Stimulated activated CD8-positive, alpha-beta memory T cell treated with anti-CD3 and anti-CD28 coated beads, Interleukin-7, amount 100 ng/mL, for 4 hours (primary cell): Measurements from ENCODE around the gene LEMD2.

Source experiments
- DNase-seq, 2 donors: peaks; one replicate each; pipeline ENCODE4 v3.0.0-alpha.2; 2020; ENCODE audit warnings: low read depth in 2 of 2

LEMD2 gene

DNA sequence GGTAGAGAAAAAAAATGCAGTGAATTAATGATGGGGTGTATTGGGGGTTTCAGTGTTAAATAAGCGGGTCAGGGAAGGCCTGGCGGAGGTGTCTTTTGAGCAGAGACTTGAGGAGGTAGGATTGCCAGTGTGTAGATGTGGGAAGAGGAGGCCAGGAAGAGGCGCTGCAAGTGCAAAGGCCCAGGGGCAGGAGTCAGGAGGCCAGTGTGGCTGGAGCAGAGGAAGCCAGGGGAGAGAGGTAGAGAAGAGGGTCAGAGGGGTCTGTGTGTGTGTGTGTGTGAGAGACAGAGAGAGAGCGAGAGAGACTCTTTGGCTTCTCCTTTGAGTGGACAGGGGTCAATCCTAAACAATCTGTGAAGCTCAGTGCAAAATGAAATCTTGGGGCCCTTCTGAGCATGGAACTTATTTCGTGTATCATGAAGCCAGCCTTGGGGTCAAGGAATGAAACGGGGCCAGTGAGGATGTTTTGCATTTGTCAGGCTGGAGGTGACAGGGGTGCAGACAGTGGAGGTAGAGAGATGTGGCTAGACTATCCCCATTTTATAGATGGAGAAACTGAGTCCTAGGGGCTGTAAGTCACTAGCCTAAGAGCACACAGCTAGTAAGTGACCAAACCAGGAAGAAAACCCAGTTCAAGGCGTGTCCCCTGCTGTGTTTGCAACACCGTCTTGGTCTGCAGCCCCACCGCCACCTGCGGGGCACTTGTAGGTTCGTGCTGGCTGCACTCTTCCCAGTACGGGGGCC, 32.5 kb downstream of the LEMD2 start:
- no peak for DNase-seq

DNA sequence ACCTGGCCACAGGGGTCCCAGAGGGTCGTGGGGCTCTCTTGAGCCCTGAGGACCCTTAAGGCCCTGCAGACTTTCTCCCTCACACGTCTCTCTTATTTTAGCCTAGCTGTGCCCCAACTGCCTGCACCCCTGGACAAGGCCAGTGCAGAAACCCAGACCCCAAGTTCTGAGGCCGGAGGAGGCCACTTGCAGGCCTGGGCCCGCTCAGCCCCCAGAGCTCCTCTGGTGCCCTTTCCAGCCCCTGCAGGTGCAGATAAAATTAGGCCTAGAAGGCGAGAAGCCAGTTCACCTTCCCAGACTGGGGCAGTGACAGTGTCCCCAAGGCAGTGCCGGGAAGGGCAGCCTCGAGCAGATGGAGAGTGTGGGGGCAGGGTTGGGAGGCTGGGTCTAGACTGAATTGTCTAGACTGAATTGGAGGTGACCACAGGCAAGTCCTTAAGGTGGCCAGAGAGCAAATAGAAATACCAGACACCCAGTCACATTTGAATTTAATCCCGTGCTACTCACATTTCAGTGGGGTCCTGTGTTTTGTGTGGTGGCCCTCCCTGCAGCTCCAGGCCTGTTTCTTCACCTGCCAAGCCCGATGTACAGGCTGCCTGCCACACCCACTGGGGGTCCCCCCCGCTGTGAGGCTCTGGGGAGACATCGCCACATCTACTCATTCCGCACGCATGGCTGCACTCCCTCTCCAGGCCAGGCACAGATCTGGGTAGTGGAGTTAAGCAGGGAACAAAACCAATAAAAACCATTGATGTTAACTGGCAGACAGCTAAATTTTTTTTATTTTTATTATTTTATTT, 33.7 kb downstream of the LEMD2 start:
- DNase-seq = no peak

DNA sequence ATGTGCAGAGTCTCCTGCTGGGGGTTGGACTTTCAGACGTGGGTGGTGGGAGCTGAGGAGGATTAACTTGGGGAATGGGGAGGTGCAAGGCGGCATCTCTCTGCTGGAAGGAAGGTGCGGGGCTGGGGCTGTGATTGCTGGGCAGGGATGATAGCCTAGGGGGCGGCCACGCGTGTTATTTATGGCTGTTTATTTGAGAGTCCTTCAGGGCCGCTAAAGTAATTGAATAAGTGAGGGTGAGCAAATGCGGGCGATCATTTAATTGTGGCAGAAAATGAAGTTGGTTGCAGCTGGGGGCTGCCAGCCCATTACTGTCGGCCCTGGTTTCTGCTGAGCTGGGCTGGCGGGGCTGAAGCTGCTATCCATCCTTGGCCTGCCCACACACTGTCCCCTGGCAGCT, 34.7 kb downstream of the LEMD2 start:
- DNase-seq = no peak

DNA sequence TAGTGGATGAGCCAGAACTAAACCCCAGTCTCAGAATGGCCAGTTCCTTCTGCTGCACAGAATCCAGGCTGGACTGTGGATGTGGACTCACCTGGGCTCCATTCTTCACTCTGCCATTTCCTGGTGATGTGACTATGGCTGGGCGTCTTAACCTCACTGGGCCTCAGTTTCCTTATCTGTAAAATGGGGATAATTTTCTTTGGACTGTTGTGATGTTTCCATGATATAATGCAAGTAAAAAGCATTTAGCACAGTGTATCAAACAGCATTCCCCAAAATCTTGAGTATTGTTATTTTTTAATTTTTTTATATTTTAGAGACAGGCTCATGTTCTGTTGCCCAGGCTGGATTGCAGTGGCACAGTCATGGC, 36.3 kb downstream of the LEMD2 start:
- no peak for DNase-seq

DNA sequence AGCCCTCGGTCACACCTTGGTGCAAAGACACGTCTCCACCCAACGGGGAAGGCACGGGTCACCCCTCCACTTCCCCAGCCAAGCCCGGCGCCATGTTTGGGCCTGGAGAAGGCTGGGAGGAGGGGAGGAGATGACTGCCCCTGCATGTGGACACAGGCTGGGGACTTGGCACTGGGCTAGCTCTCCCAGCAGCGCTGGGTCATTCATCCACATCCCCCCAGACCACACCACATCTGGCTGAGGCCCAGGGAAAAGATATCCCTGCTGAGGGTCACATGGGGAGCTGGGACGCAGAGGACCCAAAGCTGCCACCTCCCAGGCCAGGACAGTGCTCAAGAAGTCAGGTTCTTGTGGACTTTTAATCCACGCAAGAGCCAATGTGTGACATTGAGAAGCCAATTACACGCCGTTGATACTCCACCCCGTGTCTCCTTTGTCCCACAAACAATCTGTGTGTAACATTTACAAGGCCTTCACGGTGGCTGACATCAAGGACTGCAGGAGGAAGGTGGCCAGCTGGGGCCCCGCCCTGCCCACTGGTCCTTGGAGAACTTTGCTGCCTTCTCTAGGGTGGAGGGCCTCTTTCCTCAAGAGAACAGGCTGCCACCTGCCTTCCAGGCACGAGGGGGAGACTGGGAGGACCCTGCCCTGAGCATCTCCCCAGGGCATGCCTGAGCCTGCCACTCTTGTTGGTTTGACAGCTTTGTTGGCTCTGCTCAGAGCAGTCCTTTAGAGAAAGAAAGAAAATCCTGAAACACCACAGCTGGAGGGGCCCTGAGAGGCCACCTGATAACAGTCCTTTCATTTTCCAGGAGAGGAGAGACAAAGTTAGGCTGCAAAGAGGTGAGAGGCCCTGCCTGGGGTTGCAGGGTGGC, 36.9 kb downstream of the LEMD2 start:
- DNase-seq = no peak

DNA sequence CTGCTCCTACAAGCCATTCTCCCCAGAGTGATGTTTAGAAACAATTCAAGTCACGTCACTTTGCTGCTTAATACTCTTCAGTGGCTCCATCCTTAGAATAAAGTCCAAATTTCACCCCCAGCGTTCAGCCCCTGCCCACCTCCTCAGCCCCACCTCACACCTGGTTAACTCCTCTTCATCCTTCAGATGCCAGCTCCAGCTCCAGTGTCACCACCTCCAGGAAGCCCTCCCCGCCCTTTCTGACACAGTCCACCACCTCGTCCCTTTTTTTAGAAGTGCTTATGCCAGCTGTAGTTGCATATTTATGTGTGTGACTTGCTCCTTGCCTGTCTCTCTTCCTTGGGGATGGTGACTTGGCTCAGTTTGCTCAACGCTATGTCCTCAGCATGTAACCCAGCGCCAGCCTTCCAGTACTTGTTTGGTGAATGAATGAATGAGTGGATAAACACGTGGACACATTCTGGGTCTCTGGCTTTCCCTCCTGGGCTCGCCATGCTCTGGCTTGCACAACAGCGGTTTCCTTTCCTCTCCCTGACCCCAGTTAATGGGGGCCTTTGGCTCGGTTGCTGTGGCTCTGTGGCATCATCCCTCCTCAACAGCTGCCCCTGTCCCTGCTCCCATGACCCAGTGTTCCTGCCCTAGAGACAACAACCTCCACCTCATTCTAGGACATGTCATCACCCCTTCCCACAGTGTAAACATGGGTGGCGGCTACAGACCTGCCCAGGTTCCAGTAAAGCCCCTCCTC, 38.5 kb downstream of the LEMD2 start:
- DNase-seq = no peak

DNA sequence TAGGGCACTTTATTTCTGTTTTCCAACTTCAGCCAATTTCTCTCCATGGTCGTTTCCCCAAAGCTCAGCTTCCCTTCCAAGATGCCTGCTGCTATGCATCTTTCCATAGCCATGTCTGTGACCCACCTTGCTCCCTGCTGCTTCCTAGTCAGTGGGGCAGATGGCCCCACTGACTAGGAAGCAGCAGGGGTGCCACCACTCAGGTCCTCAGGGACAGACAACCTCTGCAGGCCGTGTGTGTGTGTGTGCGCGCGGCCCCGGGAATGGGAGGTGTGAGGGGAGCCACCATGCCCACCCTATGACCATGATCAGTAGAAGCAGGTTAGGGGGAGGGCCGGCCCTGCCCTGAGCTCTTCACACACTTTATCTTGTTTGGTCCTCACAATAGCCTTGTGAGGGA, 39.5 kb downstream of the LEMD2 start:
- DNase-seq = no peak

DNA sequence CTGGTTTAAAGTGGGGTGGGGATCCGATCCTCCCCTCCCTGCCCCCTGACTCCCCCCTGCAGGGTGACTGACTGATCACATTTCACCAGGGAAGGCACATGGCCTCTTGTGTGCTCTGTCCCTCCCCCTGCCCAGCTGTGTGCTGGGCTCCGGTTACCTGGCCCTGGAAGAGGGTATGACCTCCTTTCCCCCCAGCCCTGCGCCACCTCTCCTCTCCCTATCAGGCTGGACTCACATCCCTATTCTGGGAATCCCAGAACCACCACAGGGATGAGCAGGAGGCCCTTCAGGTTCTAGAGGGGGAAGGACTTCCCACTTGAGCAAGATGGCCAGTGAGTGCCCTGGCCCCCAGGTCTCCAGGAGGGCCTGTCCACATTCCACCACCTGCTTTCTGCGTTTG, 40.1 kb downstream of the LEMD2 start:
- no peak for DNase-seq

DNA sequence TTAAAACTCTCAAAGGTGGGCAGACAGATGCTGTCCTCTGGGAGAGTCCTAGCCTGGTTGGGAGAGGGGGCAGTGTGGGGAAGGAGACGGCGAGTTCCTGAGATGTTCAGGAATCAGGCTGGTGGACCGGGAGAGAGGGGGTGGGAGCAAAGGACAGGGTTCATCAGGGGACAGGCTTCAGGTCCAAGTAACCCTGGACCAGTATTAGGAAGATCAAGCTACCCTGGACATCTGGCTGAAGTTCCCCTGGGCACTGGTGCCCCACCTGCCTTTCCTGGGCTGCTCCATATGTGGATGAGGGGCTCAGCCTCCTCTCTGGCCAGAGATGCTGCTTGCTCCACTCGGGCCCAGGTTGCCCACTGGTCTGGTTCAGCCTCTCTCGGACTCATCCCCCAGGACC, 41.1 kb downstream of the LEMD2 start:
- no peak for DNase-seq

DNA sequence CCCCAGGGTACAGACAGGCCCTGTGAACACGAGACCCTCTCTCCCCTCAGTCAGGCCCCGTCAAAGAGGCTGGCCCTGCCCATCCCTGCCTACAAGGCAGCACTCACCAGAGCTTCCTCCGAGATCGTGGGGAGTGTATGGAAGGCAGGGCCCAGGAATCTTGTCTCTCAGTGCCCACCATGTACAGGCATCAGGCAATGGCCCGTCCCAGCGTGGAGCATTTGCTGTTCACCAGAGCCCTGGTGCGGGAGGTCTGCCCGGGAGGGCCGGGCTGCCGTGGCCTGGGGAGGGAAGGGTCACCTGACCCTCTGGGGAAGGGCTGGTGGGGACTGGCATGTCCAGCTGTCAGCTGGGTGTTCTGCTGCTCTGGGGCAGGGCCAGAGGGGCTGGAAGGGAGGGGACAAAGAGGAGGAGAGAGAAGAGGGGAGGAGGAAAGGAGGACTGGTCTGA, 42.3 kb downstream of the LEMD2 start, which contains the start of gene IP6K3:
Gene IP6K3 (minus strand): TSS at position 255 of the 450 bp plus-strand sequence. CDS start 11,429 bp downstream, outside the sequence.
- no peak for DNase-seq

DNA sequence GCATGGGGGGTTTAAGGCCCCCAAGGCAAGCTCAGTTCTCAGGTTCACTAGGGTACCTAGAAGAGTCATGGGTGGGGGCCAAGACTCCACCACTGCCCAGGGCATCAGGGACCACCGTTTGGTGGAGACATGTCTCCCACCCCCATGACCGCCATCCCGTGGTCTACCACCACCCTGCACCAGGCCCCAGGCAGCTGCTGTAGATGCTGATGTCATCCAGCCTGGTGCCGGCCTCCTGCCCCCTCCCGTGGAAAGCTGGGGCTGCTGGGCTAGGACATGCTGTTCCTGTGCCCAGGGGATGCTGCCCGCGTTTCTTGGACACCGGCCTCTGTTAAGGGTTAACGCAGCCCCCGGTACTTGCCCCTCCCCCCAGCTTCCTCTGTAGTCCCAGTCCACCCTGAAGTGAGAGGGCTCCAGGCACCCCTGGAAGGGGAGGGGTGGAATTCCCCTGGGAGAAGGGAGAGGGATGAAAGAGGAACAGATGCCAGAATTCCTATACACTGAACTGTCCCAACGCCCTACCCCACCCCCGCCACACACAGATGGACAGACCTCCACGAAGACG, 42.8 kb downstream of the LEMD2 start:
- no peak for DNase-seq

DNA sequence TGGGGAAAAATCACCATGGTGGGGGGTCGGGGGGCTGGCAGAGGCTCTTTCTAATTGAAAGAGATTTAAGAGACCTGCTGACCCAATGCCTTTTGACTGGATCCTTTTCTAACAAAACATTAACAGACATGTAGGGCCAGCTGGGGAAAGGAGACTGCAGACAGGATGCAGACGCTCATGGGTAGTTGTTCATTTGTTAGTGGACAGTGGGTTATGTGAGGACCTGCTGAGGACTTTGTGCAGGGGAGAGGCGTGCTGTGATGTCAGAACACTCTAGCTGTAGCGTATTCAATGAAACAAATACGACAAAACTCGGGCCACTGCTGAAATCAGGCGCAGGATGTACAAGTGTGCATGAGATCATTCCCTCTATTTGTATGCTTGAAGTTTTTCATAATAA, 43.4 kb downstream of the LEMD2 start:
- DNase-seq = no peak

DNA sequence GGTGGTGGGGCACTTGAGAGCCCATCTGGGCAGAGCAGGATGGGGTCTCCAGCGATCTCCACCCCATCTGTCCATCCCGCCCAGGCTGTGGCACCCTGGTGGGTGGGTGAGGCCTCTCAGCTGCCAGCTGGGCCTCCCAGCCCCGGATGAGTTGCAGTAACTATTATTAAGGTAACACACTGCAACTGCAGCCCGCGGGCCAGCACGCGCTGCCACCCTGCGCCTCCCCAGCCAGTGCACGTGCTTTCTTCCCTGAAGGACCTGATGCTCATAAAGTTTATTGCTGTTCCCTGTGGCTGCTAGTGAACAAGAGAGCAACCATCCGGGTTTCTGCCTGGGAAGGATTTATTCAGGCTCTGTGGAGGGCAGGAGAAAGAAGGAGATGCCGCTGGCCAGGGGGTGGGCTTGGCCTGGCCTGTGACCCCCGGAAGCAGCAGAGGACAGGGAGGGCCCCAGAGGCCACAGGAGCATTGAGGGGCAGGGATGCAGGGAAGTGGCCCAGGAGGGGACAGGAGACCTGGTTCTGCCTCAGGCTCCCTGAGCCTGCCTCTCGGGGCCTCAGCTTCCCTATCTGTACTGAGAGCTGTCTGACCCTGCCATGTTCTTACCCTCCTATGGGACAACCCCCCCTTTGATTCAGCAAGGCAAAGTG, 43.9 kb downstream of the LEMD2 start:
- no peak for DNase-seq

DNA sequence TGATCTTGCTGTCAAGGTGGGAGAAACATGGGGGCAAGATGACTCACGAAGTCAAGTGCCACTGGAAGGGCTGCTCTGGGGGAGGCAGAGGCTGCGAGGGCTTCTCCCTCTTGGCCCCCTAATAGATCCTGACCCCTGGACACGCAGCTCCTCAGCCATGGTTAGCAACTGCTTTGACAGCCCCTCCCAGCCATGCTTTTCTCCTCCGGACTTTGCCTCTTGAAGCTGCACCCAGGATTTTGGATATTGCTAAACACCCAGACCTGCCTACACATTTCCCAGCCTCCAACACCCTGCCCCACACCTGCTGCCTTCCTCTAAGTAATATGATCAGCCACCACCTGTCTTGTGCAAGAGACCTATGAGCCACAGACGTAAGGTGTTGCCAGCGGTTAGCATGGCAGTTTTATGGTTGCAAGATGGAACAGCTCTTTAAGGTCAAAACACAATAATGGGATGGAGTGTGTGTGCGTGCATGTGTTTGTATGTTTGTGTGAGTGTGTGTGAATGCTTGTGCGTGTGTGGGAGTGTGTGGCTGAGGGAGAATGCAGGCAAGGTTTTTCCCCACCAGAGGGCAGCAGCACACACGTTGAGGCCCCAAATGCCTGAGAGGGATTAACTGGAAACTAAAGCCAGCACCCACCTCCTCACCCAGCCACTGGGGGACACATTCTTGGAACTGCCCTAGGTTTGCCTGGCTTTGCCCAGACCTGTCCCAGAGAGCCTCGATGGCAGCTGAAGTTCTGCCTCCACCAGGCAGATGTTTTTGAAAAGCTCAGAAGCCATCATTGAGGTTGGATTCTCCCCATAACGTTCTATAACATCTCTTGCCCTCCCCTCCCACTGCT, 44.7 kb downstream of the LEMD2 start:
- DNase-seq = peak; percentile 53 to 58

DNA sequence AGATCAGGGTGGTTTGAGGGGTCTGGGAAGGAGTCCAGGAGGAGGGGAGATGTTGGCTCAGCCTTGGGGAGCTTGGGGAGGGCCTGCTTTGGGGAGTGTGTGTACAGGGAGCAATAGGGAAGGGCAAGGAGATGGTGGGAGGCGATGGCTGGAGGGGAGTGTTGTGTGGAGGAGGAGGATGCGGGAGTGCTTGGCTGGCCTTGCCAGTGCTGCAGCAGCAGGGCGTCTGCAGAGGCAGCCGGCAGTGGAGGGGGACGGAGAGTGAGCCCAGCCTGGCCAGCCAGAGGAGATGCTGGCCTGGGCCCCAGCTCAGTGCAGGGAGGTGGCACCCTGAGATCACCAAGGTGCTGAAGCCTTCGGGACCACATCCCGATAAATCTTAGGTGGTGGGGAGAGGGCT, 46.1 kb downstream of the LEMD2 start:
- DNase-seq = no peak

DNA sequence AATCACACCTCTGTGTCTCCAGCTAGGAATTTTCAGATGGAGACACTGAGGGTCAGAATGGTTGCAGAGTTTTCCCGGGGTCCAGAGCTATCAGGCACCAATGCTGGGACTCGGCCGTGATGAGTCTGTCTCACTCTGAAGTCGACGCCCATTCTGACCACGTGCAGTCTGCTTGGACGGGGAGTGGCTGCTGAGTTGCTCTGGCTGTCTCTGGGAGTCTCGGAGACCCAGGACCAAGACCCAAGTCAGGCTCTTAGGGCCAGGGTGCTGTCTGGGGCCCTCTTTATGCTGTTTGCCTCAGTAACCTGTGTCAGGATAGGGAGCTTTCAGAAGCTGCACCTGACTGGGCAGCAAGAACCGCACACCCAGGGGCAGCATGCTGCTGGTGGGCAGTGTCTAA, 46.8 kb downstream of the LEMD2 start:
- DNase-seq = no peak

DNA sequence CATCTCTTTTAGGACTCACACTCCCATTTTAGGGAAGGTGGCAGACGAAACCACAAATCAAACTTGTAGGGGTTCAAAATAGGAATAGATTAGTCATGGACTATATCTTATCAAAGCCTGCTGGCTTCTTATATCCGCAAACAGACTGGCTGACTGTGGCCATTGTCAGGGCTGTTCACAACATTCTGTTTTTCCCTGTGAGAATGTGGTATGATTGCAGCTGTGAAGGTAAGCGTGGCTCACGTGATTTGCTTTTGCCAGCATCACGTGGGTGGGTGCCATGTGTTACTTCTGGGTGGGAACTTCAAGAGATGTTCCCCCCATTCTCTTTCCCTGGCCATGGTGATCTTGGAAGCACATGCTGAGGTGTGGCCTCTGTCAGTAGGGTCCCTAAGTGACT, 48.1 kb downstream of the LEMD2 start:
- no peak for DNase-seq

DNA sequence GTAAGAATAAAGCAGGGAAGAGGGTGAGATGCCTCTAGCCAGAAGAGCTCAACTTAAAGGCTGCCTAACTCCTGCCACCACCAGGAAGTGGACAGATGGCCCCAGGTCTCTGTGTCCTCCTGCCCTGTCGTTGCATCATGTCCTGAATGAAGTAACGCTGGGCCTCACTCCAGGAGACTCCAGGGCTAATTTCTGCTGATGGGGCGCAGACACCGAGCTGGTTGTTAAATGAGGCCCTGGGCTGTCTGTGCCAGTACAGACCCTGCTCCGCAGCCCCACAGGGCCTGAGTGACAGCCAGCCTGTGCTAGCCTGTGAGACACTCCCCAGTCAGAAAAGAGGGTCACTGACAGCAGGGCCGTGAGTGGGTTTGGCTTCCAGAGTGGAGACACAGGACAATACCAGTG, 48.7 kb downstream of the LEMD2 start:
- no peak for DNase-seq

DNA sequence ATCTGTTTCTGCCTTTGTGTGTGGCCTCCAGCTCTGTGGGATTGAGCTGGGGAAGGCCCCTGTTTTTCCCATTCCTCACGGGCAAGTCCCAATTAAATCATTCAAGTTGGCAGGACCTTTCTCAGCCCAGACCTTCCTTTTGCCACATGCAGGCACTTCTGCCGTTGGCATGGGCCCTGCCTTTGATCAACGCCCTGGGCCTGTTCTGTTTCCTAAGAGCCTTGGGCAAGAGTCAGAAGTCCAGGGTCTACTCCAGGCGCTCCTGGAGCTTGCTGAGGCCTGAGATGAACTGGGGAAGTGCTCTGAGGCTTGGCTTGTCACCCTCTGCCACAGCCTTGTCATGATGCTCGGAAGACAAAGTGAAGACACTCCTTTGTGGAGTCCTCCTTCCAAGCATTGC, 49.4 kb downstream of the LEMD2 start:
- no peak for DNase-seq

DNA sequence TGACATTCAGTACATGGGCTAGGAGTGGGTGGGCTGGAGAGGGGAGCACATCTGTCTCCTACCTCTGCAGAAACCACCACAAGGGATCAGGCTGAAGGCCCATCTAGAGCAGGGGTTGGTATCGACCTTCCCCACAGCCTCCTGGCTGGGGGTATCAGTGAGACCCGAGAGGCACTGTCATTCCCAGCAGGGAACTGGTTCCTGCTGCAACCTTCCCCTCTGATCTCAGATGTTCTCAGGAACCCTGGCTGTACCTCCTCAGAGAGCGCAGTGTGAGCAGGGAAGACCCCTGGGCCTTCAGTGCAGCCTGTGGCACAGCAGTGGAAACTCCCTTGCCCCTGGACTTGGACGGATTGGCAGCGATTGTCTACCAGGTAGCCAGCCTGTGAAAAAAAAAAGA, 50.1 kb downstream of the LEMD2 start:
- DNase-seq = no peak
